RPMI8226 (cell line): ENCODE measurements around the gene PCSK6.
"Not testable (repeated sequence)": the region's sequence is repeated elsewhere in the genome, so short reads cannot be mapped to it uniquely, and the experiment has no call there.

Source experiments
- DNase-seq: peaks from one replicate; pipeline ENCODE4 v3.0.0-alpha.2; 2015

PCSK6 gene

GRCh38 chr15:101481917-101482525 lies 7.5 kb downstream of the PCSK6 start:
- no peak for DNase-seq

GRCh38 chr15:101481381-101481705 lies 8.2 kb downstream of the PCSK6 start:
- DNase-seq: no peak

- no peak for DNase-seq
These were observed 8.7 kb downstream of the PCSK6 start for GRCh38 chr15:101480613-101481380.

- no peak for DNase-seq
These were observed 9.5 kb downstream of the PCSK6 start for GRCh38 chr15:101479851-101480612.

GRCh38 chr15:101479342-101479845 lies 10.1 kb downstream of the PCSK6 start:
- DNase-seq: no peak

GRCh38 chr15:101478701-101479341 lies 10.7 kb downstream of the PCSK6 start:
- no peak for DNase-seq

- no peak for DNase-seq
These were observed 11.6 kb downstream of the PCSK6 start for GRCh38 chr15:101477851-101478362.

GRCh38 chr15:101476756-101477155 lies 12.8 kb downstream of the PCSK6 start:
- DNase-seq: no peak

GRCh38 chr15:101474983-101475382 lies 14.5 kb downstream of the PCSK6 start:
- DNase-seq: no peak

GRCh38 chr15:101474233-101474632 lies 15.3 kb downstream of the PCSK6 start:
- DNase-seq: no peak

GRCh38 chr15:101472033-101472432 lies 17.5 kb downstream of the PCSK6 start:
- DNase-seq: no peak

- no peak for DNase-seq
These were observed 18.8 kb downstream of the PCSK6 start for GRCh38 chr15:101470548-101471239.

GRCh38 chr15:101469520-101470288 lies 19.8 kb downstream of the PCSK6 start:
- no peak for DNase-seq

- DNase-seq: no peak
These were observed 23.3 kb downstream of the PCSK6 start for GRCh38 chr15:101466188-101466587.

GRCh38 chr15:101464999-101465669 lies 24.4 kb downstream of the PCSK6 start:
- DNase-seq: no peak

- no peak for DNase-seq
These were observed 25.1 kb downstream of the PCSK6 start for GRCh38 chr15:101464256-101464998.

GRCh38 chr15:101463696-101464095 lies 25.8 kb downstream of the PCSK6 start:
- DNase-seq: not testable (repeated sequence)

- no peak for DNase-seq
These were observed 26.2 kb downstream of the PCSK6 start for GRCh38 chr15:101463270-101463669.

- DNase-seq: no peak
These were observed 28.4 kb downstream of the PCSK6 start for GRCh38 chr15:101461097-101461496.
